Hindlimb muscle (tissue), 1 donor: ENCODE measurements around the gene SUPT20H. TPM values are rescaled to one million over a fixed set of nuclear protein-coding genes. Genes with fewer than 3 reads are reported as not detected.
A peak's percentile ranks its signal among the peaks of the same experiment; 100 is the strongest.
"Not testable (repeated sequence)": the region's sequence is repeated elsewhere in the genome, so short reads cannot be mapped to it uniquely, and the experiment has no call there.

Source experiments
- DNase-seq: peaks from one replicate; pipeline ENCODE4 v3.0.0-alpha.2; 2013
- polyA plus RNA-seq: library from polyadenylated mRNA; unstranded; fragments of 120-200 nt; gene quantifications from one replicate; pipeline ENCODE4 v1.2.1, GENCODE V29; 2013; ENCODE audit not compliant: insufficient read length

SUPT20H gene
- polyA plus RNA-seq, 1 donor, result 53.8 TPM

DNA sequence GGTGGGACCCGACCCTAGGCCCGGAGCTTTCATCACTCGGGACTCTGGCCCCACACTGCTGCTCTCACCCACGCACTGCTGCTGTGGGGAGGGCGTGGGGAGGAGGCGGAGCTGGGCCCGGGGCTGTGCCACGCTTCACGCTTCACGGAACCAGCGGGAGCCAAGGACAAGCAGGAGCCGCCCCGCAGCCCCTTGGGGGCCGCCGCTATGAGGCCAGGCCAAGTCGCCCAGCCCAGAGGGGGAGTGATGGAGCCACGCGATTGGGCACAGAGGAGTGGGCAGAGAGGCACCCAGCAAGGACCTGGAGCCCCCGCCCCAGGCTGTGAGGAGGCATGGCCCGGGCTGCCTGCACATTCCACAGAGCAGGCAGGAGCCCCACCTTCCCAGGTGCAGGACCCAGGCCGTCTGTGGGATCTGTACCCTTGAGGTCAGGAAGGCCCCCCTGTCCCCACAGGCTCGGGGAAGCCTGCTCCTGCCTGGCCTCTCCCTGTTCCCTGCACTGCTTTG is 10.2 kb upstream of the SUPT20H start:
- DNase-seq, result no peak

DNA sequence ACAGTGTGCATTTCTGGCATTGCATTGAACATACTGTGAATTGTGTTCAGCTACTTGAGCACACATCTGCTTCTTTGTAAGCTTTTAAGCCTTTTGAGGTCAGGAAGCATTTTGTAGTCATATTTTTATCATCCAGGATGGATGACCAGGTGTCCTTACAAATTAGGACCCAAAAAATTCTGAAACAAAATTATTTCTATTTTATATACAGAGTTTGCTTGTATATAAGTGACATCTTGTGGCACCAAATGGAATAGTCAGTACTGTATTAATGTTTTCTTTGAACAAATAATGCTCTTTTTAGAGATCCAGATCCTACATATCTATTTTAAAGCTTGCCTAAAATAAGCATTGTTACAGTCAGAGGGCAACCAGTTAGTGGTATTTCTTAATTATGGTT is 9.5 kb upstream of the SUPT20H start:
- no peak for DNase-seq

DNA sequence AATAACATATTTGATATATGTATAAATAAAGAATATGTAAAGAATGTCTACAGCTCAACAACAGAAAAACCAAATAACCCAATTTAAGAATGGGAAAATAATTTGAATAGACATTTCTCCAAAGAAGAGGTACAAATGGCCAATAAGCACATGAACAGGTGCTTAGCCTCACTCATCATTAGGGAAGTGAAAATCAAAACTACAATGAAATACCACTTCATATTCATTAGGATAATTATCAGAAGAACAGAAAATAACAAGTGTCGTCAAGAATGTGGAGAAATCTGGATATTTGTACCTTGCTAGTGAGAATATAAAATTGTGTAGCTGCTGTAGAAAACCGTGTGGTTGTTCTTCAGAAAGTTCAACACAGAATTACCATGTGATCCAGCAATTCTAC is 8.4 kb upstream of the SUPT20H start:
- no peak for DNase-seq

DNA sequence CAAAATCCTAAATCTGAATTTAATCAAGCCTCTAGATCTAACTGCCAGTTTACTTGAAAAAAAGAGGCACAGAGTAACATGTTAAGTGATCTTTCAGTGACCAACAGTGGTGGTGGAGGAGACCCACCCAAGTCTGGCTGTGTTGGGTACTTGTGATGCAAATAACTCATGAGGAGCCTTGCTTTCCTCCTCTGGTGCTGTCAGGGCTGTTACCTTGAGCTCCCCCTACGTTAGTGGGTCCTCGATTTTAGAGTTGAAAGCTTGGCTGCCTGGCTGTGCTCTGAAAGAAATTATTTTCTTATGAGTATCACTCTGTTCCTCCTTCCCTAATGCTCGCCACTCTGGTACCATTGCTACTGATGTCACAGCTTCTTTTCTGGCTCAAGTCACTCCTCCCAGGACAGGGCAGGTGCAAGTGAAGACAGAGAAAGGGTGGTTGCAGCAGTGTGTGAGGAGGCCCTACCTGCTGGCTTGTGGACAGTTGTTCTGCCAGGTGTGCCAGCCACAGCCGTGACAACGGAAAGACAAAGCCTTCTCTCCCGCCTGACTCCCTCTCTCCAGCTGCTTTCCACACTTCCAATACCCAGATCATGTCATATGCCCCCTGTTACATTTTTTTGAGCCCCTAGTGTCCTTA is 6.5 kb upstream of the SUPT20H start:
- DNase-seq, result no peak

DNA sequence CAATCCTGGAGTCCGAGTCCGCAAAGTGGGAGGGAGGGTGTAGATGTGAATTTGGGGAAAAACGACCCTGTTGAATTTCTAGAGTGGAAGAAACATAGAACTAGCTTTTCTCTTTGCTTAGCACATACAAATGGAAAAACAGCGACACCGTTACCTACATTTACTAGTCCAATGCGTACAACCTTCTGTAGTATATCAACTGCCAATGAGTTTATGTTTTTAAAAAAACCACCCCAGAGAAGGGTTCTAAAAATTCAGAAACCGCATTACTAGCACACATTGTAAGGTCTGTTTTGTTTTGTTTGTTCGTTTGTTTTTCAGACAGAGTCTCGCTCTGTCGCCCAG is 332 bp upstream of the SUPT20H start:
- DNase-seq, result no peak

DNA sequence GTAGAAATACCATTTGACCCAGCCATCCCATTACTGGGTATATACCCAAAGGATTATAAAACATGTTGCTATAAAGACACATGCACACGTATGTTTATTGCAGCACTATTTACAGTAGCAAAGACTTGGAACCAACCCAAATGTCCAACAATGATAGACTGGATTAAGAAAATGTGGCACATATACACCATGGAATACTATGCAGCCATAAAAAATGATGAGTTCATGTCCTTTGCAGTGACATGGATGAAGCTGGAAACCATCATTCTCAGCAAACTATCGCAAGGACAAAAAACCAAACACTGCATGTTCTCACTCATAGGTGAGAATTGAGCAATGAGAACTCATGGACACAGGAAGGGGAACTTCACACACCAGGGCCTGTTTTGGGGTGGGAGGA is 3.3 kb downstream of the SUPT20H start:
- DNase-seq, result not testable (repeated sequence)

DNA sequence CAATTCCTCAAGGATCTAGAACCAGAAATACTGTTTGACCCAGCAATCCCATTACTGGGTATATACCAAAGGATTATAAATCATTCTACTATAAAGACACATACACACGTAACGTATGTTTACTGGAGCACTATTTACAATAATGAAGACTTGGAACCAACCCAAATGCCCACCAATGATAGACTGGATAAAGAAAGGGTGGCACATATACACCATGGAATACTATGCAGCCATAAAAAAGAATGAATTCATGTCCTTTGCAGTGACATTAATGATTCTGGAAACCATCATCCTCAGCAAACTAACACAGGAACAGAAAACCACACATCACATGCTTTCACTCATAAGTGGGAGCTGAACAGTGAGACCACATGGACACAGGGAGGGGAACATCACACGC is 6.4 kb downstream of the SUPT20H start:
- DNase-seq, result not testable (repeated sequence)

DNA sequence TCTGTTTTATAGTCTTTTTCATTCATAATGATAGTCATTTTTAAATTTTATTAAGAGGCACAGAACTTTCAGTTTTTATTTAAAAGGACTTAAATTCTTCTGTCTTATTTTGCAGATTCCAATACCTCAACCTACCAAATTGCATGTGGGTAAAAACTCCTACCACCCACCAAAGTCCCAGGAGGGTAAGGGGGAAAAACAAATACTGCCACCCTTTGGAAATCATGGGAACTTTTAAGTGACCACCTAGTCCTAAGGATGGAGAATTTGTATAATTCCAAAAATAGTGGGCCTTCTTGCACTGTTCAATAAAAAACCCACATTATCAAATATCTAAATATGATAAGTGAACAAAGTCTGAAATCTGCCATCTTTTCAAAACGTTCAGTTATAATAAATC is 9.7 kb downstream of the SUPT20H start:
- no peak for DNase-seq

DNA sequence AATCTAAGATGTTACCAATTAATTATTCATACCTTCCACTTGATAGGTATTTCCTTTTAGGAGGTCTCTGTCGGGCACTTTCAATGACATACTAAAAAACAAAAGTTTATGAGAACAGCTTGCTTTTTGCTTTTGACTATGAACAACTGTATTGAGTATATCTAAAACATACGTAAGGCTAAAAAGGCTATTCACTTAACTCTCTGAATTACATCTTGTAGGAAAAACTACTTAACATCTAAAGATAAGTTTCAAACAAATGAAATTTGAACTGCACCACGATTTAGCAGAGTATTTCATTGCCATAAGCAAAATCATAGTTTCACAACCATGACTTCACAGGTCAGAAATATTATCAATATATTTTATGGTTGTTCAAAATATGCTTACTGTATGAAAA is 11.6 kb downstream of the SUPT20H start:
- no peak for DNase-seq

DNA sequence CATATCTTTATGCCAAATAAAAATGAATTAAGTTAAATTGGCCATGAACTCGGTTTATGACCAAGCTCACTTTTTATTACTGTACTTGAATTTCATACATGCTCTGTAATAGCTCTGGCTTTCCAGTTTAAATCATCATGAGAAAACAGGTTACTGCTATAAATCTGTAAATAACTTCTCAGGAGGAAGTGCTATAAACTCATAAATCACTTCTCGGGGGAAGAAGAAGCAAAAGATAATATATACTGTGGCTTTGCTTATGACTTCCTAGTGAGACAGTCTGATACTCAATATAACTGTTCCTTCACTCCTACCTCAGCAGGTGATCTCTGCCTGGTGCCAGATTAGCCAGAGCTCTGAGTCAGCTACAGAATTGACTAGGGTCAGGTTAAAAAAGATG is 12.5 kb downstream of the SUPT20H start:
- no peak for DNase-seq

DNA sequence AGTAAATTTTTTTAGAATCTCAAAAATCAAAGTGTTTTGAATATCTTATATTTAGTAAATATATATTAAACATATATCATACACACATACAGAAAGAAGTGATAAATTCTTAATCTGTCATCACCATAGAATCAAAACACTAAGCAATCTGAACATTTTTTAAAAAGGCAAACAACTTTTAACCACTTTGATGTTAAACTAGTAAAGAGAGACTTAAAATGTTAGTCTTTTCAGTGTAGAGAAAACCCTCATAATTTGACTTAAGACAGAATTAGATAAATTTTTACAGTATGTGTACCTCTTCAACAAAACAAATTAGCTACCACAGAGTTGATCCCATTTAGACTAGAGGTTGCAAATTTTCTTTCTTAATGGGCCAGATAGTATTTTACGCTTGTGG is 13.4 kb downstream of the SUPT20H start:
- no peak for DNase-seq

DNA sequence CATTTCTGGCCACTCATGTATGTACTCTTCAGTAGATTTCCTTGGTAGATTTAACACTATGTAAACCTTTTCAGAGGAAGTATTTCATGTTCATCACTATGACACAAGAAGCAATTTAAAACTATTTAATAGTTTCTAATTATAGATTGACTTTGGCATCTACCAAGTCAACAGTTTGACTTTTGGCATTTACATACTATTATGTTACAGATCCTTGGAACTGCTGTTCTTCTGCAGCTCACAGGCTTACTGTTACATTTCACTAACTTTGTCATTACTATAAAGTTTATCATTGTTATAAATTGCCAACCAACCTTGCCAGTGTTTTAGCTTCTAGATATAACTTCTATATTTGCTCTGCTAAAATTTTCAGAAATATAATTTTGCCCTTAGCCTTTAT is 18.7 kb downstream of the SUPT20H start:
- DNase-seq, result no peak

DNA sequence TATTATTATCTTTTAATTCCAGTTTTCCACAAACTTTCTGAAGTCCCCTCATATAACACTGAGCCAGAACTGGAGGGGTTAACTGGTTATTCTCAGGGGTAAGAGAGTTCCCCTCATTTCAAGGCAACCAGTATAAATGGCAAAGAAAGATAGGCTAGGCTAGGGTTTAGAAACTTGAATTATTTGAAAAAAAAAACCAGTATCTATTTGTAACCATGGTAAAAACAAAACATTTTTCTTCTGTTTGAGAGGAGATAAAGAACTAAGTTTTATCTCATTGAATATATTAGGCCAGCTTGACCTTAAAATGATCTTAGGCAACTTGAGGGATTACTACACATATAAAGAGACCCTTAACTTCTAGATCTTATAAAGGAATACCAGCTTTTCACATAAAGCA is 19.6 kb downstream of the SUPT20H start:
- DNase-seq, result no peak

DNA sequence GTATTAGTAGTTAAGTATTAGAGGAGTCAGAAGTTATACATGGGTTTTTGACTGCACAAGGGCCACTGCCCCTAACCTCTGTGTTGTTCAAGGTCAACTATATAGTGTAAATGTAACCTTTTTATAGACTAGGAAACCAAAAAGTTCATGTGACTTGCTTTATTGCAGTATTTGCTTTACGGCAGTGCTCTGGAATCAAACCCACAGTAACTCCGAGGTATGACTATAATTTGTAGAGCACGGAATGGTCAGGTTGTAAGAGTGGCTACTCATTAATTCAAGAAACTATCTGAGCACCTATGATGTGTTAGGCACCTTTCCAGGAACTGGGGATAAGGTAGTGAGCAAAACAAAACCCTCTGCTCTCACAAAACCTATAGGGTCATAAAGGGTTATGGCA is 22.2 kb downstream of the SUPT20H start:
- DNase-seq, result no peak

DNA sequence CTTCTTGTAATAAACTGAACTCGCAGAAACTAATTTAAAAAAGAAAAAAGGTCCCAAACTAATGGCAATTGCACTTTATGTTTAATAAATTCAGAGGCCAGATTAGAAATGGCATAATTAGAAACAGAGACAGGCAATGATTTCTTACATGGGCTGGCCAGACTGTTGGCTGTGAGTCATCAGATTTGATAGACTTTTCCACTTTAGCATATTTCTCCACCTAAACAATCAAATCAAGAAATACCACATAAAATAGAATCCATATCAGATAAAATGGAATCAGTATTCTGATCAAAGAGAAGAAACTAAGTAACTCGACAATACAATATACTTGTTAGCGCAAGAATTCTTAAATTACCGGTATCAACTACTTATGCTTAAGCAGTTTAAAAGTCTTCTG is 29.9 kb downstream of the SUPT20H start:
- no peak for DNase-seq

DNA sequence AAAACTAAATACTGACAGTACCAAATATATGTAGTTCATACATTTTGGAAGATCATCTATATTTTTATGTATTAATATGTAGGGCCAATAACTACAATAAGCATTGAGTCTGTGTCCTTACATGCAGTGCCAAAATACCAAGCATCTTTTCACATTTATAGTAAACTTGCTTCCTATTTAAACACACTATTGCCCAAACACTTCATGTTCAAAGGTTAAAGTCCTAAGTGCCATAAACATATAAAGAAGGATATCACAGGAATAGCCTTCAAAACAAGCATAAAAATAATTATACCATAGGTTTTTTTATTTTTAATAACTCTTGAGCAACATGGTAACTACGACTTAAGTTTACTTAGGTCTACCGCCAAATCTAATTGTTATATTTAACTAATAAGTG is 31.8 kb downstream of the SUPT20H start:
- DNase-seq, result no peak

DNA sequence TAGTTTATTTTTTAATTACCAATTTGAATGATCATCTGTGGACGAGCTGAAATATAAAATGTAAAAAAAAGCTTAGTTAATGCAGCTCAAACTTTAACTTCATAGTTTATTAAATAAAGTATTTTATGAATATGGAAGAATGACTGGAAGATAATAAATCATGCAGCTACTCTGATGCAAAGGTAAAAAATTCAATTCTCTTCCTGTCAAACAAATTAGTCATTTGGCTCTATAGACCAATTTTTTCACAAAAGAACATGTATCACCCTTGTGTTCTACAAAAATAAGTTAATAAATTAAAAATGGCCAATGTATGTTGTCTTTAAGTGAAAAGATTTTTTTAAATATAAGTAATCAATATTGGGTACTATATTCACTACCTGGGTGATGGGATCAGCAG is 32.7 kb downstream of the SUPT20H start:
- no peak for DNase-seq

DNA sequence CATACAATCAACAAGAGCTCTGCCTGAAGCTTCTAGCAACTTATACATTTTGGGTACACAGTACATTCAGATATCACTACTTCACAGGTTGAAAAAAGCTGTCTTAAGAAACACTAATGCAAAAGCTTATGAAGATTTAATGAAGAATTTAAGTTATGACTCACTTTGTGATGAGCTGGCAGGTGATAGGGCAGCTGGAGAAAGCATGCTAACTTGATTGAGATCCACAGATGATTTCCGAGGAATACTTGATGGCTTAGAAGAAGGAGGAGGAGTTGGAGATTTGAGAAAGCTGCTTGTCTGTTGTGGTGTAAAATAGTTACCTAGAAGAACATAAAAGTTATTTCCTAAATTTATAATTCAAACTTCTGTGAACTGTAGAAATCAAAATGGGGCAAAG is 35.6 kb downstream of the SUPT20H start:
- no peak for DNase-seq

DNA sequence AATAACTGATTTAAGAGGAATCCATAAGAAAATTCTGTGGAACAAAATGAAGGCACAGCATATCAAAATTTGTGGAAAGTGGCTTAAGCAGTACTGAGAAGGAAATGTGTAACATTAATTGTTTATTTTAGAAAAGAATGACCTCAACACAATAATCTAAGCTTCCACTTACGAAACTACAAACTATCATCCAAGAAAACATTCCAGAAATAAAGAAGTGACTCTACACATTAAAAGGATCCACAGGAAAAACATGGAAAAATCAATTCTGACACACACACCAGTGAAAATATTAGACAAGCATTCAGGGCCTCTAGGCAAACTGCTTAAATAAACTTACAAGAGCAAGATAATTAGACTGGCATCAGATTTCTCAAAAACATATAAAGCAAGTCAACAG is 44.9 kb downstream of the SUPT20H start:
- DNase-seq, result no peak

DNA sequence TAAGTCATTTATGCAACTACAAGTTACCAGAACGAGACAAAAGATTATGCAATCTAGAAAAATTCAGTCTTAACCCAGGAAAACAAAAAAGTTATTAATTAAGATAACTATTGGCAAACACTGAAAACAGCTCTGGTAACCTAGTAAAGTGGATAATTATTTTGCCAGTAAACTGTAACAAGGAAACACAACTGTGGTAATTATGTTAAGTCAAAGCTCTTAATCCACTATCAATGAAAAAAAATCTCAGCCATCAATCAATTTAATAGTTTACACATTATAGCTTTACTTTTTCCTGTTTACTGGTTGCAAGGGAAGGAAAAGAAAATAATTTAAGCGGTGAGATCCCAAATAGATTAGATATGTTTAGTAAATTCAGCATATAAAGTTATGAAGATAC is 47.7 kb downstream of the SUPT20H start:
- DNase-seq, result no peak

DNA sequence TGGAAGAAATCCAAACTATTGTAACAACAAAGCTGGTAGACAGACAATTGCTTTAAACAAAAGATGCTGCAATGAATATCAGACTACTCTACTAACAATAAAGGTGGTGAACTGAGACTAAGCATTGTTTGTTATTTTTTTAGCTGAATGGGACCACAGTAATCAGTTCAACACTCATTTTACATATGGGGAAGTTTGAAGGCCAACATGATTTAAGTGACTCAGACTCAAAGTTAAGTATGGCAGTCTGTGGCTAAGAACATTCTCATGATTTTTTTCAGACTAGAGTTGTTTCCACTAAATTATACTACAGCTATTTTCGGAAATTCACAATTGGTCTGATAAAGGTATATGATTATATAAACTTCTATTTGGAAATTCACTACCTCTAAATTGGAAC is 48.5 kb downstream of the SUPT20H start:
- no peak for DNase-seq

DNA sequence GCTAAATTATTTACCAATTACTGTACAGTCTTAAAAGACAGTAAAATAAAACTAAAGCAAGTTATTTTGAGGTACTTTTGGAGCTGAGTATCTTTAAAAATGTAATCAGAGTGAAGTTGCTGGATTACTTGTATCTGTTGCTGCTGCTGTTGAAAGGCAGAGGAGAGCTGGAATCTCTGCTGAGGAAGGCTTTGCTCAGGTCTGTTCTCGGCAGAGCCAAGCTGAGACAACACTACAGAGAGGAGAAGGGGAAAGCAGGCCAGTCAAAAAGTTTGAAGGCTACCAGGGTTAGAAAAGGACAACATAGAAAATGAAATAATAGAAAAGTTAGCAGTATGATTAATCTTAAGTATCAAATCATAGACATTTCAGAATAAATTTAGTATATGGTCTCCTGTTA is 49.1 kb downstream of the SUPT20H start:
- no peak for DNase-seq

DNA sequence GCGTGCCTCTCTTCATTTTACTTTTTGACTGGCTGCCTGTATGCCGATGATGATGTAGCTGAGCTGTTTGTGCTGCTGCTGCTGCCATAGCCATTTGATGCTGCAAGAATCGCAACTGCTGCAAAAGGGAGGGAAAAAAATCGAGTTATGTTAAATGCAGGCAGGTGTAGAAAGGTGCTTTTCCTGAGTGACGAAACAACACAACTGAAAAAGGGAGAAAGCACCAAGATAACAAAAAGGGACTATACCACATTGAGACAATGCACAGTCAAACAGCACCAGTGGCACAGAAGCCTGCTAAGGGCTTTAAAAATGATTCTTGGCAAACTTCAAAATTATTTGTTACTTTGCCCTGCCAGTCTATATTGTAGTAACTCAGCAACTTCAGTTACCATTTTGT is 49.8 kb downstream of the SUPT20H start:
- DNase-seq, result no peak

DNA sequence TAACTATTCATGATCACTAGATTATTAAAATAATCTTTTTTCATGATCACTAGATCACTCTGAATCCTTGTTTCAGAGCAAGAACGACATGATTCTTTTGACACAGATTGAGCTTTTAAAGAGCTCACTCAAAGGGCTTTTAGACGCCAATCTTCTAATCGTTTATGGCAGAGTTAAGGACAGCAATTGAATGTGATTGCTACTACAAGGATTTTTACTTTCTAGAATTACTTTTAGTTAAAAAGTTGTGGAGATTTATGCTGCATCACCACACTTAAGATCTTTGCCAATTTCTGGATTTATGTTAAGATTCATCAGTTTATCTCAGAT is 57.6 kb downstream of the SUPT20H start:
- no peak for DNase-seq

DNA sequence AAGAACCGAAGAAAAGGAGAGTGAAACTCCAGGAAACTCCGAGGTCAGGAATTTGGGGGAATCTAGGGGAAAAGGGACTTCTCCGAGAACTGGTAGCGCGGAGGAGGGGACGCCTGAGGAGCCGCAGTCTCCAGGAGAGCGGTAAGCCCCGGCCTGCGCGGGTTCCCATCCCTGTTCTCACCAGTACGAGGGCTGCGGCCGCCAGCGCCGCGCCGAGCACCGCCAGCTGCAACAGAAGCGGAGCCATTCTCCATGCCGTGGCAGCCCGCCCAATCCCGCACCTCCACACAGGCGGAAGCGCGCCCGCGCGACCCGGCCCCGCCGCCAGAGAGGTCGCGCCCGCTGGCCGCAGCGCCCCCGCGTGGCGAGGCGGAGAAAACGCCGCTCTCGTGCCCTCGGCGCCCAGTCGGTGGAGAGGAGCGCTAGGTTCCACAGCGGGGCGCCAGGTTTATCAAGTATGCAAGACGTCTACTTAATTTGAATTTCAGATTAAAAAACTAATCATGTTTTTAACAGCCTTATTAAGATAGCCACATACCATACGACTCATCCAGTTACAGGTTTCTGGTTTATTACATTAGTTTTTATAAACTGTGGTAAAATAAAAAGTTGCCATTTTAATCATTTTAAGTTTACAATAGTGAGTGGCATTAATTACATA is 60.3 kb downstream of the SUPT20H start, which contains the start of gene ALG5:
ALG5 (minus strand) TSS at position 287 of the 661 bp plus-strand sequence; CDS start at position 247, 40 bp downstream.
- DNase-seq, result peak; percentile 94
